ENCODE data around the gene EID3. TPM values are rescaled to one million over a fixed set of nuclear protein-coding genes. Genes with fewer than 3 reads are reported as not detected.

The EID3 gene
- total RNA-seq, 4 donors from 2014 or later: 11.2 to 44.4 (median 19.6) TPM

DNA sequence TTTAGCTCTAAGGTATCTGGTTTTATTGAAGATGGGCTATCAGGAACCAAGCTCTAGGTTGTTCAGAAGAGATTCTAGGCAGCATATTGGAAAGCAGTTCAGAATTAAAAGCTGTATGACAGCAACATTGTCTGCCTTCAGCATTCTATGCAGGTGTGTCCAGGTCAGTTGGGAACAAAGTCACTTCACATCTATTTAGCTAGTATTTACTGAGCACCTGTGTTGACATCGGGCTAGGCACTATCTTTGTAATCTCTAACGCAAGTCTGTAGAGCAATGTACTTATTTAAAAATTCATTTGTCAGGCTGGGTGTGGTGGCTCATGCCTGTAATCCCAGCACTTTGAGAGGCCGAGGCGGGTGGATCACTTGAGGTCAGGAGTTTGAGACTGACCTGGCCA lies 6.8 kb upstream of the EID3 start:
- ATAC-seq (ENCODE audit: low FRiP score) (no peak), DNase-seq (ENCODE audit: low spot score) (no peak)
- TF ChIP-seq, protein P1, sequence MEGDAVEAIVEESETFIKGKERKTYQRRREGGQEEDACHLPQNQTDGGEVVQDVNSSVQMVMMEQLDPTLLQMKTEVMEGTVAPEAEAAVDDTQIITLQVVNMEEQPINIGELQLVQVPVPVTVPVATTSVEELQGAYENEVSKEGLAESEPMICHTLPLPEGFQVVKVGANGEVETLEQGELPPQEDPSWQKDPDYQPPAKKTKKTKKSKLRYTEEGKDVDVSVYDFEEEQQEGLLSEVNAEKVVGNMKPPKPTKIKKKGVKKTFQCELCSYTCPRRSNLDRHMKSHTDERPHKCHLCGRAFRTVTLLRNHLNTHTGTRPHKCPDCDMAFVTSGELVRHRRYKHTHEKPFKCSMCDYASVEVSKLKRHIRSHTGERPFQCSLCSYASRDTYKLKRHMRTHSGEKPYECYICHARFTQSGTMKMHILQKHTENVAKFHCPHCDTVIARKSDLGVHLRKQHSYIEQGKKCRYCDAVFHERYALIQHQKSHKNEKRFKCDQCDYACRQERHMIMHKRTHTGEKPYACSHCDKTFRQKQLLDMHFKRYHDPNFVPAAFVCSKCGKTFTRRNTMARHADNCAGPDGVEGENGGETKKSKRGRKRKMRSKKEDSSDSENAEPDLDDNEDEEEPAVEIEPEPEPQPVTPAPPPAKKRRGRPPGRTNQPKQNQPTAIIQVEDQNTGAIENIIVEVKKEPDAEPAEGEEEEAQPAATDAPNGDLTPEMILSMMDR (IDR thresholded peaks at IDR 0.05): no peak

DNA sequence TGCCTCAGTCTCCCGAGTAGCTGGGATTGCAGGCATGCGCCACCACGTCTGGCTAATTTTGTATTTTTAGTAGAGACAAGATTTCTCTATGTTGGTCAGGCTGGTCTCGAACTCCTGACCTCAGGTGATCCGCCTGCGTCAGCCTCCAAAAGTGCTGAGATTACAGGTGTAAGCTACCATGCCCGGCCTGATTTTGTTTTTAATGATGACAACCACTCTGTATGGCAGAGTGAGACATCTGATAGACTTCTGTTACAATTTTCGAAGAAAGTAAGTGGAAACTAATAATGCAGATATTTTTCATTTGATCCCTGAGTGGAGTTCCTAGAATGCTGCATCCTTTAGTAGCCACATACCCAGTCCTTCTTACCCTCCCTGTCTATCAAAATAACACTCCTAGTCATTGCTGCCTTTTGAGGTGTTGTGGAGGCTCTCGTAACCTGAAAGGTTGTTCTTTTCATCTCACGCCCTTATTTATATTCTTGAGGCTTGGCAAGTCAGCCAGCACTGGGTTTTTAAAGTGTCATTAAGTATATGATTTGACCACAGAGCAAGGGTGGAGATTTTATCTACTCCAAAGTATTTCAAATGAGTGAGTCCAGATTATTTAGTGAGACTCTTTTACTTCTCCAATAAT lies 5.9 kb upstream of the EID3 start:
- DNase-seq (ENCODE audit: low spot score) (no peak), ATAC-seq (ENCODE audit: low FRiP score) (no peak)

DNA sequence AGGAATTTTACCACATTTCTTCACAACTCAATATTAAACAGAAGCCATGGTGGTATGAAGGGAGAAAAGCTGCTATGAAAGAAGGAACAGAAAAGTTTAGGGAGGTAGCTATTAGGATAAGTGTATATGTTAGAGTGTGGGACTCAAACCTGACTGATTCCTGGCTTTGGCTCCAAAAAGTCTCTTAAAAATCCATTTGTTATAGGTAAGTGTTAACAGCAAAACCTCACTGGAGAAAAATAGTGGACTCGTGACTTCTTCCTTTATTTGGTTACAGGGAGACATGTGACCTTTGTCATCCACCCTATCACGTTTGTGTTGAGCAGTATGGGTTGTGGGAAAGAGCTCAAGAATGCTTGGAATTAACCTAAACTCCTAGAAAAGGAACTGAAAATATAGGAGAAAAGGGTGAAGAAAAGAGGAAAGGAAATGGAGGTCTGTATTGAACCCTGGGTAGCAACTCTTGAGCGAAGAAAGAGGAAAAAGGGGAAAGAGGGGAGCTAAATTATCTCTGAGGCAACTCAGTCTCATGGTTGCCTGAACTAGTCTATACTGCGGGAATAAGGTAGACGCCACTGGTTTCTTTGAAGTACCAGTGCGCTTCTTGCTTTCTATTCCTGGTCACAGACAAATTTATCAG lies 3.6 kb upstream of the EID3 start:
- TF ChIP-seq, protein P1 (IDR thresholded peaks at IDR 0.05): no peak
- ATAC-seq (ENCODE audit: low FRiP score) (no peak), DNase-seq (ENCODE audit: low spot score) (no peak)

More for the DNA sequence above, 5.9 kb upstream of the EID3 start:
- TF ChIP-seq, protein P1 (IDR thresholded peaks at IDR 0.05): no peak

DNA sequence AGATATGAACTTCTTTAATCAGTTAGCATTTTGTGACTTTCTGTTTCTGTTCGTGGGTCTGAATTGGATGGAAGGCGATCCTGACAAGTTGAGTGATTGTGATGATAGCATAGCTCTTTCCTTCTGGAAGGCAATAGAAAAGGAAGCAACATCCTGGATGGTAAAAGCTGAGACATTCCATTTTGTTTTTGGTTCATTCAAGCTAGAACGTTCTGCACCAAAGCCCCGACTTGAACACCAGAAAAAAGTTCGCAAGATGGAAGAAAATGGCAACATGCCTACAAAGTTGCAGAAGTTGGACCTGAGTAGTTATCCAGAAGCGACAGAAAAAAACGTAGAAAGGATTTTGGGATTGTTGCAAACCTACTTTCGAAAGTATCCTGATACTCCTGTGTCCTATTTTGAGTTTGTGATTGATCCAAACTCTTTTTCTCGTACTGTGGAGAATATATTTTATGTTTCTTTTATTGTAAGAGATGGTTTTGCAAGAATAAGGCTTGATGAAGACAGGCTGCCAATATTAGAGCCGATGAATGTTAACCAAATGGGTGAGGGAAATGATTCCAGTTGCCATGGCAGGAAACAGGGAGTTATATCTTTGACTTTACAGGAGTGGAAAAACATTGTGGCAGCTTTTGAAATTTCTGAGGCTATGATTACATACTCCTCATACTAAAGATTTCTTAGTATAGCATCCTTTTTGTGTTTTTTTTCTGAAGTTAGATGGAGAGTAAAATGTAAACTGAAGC lies 896 bp downstream of the EID3 start:
- DNase-seq (ENCODE audit: low spot score): no peak
- no peak for ATAC-seq (ENCODE audit: low FRiP score)
- TF ChIP-seq, protein P1 (IDR thresholded peaks at IDR 0.05): no peak

DNA sequence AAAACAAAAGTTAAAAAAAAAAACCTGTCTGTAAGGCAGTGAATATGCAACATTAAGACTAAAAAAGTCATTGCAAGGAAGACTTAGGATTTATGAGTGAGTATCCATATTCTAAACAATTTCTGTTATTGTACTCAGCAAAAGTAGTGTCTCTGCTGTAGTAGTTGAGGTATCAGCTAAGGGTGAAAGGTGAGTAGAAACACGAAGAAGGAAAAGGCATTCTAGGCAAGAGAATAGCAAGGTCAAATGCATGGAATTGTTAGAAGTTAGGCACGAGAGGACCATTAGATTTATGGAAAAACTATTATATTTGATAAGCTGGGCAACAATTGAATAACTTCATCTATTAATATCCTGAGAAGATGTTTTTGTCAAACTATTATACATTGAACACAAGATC lies 1.8 kb downstream of the EID3 start:
- ATAC-seq (ENCODE audit: low FRiP score) (no peak), DNase-seq (ENCODE audit: low spot score) (no peak)
- TF ChIP-seq, protein P1 (IDR thresholded peaks at IDR 0.05): no peak

DNA sequence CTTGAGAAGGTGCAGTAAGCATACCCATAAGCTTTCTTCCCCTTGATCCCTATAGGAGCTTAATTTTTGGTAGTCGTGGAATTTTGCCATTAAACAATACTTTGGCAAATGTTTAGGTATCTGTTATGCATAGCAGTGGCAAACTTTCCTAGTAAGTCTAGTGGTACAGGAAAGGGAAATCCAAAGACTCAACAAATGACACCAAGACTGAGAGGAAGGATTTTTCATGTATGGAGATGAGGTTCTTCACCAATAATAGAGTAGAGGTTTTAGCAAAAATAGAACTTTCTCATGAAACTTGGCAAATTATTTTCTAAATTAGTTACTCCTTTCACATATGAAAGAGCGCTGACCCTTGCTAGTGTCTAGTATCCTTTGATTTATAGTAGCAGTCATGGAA lies 2.8 kb downstream of the EID3 start:
- no peak for DNase-seq (ENCODE audit: low spot score)
- TF ChIP-seq, protein P1 (IDR thresholded peaks at IDR 0.05): no peak
- no peak for ATAC-seq (ENCODE audit: low FRiP score)

All from omental fat pad (tissue), 4 donors.